Caco-2 (cell line): ENCODE data around the gene SLC39A11. TPM values are rescaled to one million over a fixed set of nuclear protein-coding genes. Genes with fewer than 3 reads are reported as not detected.

Experiments used
- BruUV-seq: library from RNA; stranded (reverse); fragments of 400-500 nt; replicated peaks from 2 replicates; lab custom pipeline; 2021; lab: Mats Ljungman, UMichigan
- CTCF ChIA-PET: fragments of 300-600 bp; sonication (Branson Sonifier 250); formaldehyde crosslinking; loops from one replicate; lab custom pipeline; 2022; ENCODE audit warnings: antibody characterized with exemption; lab: Charles Lee
- POLR2A ChIA-PET: fragments of 300-600 bp; sonication (Branson Sonifier 250); formaldehyde crosslinking; loops from one replicate; lab custom pipeline; 2022; ENCODE audit warnings: antibody characterized with exemption; lab: Charles Lee
- DNase-seq, 2 experiments: peaks; one replicate each; pipeline versions ENCODE4 v3.0.0 to v3.0.0-alpha.2; 2020 to 2022
- H3K27me3 ChIP-seq: replicated peaks from 2 replicates; pipeline ENCODE4 v1.6.0; 2011; ENCODE audit warnings: low read length; ENCODE audit not compliant: control insufficient read depth, insufficient read depth
- H3K36me3 ChIP-seq: 2 replicates; pipeline ENCODE4 v1.5.1; 2011; ENCODE audit warnings: low read length; ENCODE audit not compliant: control insufficient read depth, insufficient read depth
- H3K4me1 ChIP-seq: fragments of 250-450 bp; sonication (Bioruptor Pico); 2 replicates; pipeline ENCODE4 v1.5.1; 2020; ENCODE audit warnings: mild to moderate bottlenecking
- H3K4me3 ChIP-seq: 2 replicates; pipeline ENCODE4 v1.5.1; 2011; ENCODE audit warnings: low read depth, mild to moderate bottlenecking, control low read depth, low read length
- H3K9me3 ChIP-seq: fragments of 250-450 bp; sonication (Bioruptor Pico); 2 replicates; pipeline ENCODE4 v1.5.1; 2020; ENCODE audit warnings: mild to moderate bottlenecking, moderate library complexity
- H3K27ac Mint-ChIP-seq: one replicate; pipeline ENCODE4 v1.8.0; 2022; ENCODE audit warnings: mixed read lengths; ENCODE audit not compliant: unreplicated experiment
- H3K27me3 Mint-ChIP-seq: one replicate; pipeline ENCODE4 v1.8.0; 2022; ENCODE audit warnings: mixed read lengths; ENCODE audit not compliant: insufficient read depth, unreplicated experiment
- H3K36me3 Mint-ChIP-seq: one replicate; pipeline ENCODE4 v1.8.0; 2022; ENCODE audit warnings: mild to moderate bottlenecking, mixed read lengths; ENCODE audit not compliant: insufficient read depth, unreplicated experiment
- H3K4me1 Mint-ChIP-seq: one replicate; pipeline ENCODE4 v1.8.0; 2022; ENCODE audit warnings: low read depth, mixed read lengths; ENCODE audit not compliant: unreplicated experiment
- H3K4me3 Mint-ChIP-seq: one replicate; pipeline ENCODE4 v1.8.0; 2022; ENCODE audit warnings: mild to moderate bottlenecking, moderate library complexity, mixed read lengths; ENCODE audit not compliant: unreplicated experiment
- H3K9me3 Mint-ChIP-seq: one replicate; pipeline ENCODE4 v1.8.0; 2022; ENCODE audit warnings: mixed read lengths; ENCODE audit not compliant: unreplicated experiment
- intact Hi-C: fragments of 100-400 bp; cut with micrococcal nuclease; formaldehyde crosslinking; loops from one replicate; pipeline ENCODE4 v1.10.0; 2022; ENCODE audit not compliant: unreplicated experiment
- total RNA-seq: library from RNA; stranded (reverse); gene quantifications from 2 replicates; pipeline ENCODE4 v1.2.3, GENCODE V29; 2022
- TF ChIP-seq, protein P1 (sequence below), 2 experiments: fragments of 200-600 bp in 1 of 2; IDR thresholded peaks; 1 replicate in 1 of 2; 2 replicates in 1 of 2; pipeline versions ENCODE4 v1.5.1 to v1.8.0; 2011 to 2022; ENCODE audit warnings: antibody characterized with exemption in 1 of 2, control low read depth in 1 of 2, inconsistent platforms in 1 of 2, low read depth in 1 of 2, low read length in 1 of 2, mild to moderate bottlenecking in 1 of 2, moderate library complexity in 1 of 2; ENCODE audit not compliant: insufficient read depth in 1 of 2, severe bottlenecking in 1 of 2, unreplicated experiment in 1 of 2

Gene SLC39A11
- total RNA-seq, 1 experiment from 2014 or later: 26.4 TPM

DNA sequence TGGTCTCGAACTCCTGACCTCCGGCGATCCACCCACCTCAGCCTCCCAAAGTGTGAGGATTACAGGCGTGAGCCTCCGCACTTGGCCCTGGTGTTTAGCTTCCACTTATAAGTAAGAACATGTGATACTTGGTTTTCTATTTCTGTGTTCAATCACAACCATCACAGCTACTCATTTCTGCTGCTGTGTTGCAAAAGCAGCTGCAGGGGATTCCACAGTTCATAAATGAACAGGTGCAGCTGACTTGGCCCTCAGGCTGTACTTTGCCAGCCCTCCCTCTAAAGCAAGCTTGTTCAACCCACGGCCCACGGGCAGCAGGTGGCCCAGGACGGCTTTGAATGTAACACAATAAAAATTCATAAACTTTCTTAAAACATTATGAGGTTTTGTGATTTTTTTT is 79.2 kb downstream of the SLC39A11 start:
- intact Hi-C loops: no loop called here
- Mint-ChIP-seq H3K4me3 (no peak overlapping the region), H3K36me3 (no peaks in the 10 kb centered on the region), H3K4me1 (peaks cover 7% of the 10 kb centered on the region), H3K27me3 (no peaks in the 10 kb centered on the region), H3K9me3 (peaks cover 1% of the 10 kb centered on the region), H3K27ac (no peak overlapping the region)
- no peaks in the 10 kb centered on the region for H3K36me3 ChIP-seq
- H3K27me3 ChIP-seq: no peaks in the 10 kb centered on the region
- ChIA-PET POLR2A (interaction anchor here (0.6 kb wide), 1 partner anchor 118 kb away, joined by 5 read pairs; no protein-coding TSS in a partner anchor), CTCF (no interaction called here)
- H3K4me3 ChIP-seq: no peak overlapping the region
- BruUV-seq: no TSS peak
- TF ChIP-seq, protein P1, sequence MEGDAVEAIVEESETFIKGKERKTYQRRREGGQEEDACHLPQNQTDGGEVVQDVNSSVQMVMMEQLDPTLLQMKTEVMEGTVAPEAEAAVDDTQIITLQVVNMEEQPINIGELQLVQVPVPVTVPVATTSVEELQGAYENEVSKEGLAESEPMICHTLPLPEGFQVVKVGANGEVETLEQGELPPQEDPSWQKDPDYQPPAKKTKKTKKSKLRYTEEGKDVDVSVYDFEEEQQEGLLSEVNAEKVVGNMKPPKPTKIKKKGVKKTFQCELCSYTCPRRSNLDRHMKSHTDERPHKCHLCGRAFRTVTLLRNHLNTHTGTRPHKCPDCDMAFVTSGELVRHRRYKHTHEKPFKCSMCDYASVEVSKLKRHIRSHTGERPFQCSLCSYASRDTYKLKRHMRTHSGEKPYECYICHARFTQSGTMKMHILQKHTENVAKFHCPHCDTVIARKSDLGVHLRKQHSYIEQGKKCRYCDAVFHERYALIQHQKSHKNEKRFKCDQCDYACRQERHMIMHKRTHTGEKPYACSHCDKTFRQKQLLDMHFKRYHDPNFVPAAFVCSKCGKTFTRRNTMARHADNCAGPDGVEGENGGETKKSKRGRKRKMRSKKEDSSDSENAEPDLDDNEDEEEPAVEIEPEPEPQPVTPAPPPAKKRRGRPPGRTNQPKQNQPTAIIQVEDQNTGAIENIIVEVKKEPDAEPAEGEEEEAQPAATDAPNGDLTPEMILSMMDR (IDR thresholded peaks at IDR 0.05; ENCODE audit: insufficient read depth in 1 of 2, low read depth in 1 of 2, low read length in 1 of 2, severe bottlenecking in 1 of 2, unreplicated experiment in 1 of 2): no peak
- H3K4me1 ChIP-seq: 0 out of 2 replicates have a peak, but pooled peaks cover 11% of the 10 kb centered on the region
- DNase-seq: no peak
- H3K9me3 ChIP-seq: no peaks in the 10 kb centered on the region

DNA sequence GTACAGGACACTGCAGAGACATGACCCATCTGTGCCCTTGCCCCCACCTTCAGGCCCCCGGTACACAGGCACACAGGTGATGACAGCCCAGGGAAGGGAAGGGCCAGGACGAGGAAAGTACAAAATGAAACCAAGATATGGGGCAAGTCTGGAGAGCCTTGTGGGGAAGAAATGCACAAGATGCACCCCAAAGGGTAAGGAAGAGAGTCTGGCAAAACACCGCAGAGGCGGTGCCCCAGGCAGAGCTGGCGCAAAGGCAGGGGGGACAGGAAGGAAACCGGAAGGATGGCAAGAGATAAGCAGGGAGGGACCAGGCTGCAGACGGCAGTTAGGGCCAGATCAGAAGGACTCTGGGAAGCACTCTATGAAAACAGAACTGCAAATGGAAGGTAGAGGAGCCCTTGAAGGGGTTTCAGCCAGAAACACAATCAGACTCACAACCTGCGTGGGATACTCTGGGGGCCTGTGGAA is 81.4 kb downstream of the SLC39A11 start:
- Mint-ChIP-seq H3K4me3 (no peak overlapping the region), H3K9me3 (no peaks in the 10 kb centered on the region), H3K27me3 (no peaks in the 10 kb centered on the region), H3K27ac (no peak overlapping the region), H3K4me1 (peaks cover 7% of the 10 kb centered on the region), H3K36me3 (peaks cover 5% of the 10 kb centered on the region)
- intact Hi-C loops: no loop called here
- Histone ChIP-seq H3K4me1 (0 out of 2 replicates have a peak, but pooled peaks cover 8% of the 10 kb centered on the region), H3K27me3 (no peaks in the 10 kb centered on the region), H3K4me3 (no peak overlapping the region), H3K36me3 (no peaks in the 10 kb centered on the region), H3K9me3 (no peaks in the 10 kb centered on the region)
- CTCF ChIA-PET: no interaction called here
- no TSS peak for BruUV-seq
- TF ChIP-seq, protein P1 (IDR thresholded peaks at IDR 0.05; ENCODE audit: insufficient read depth in 1 of 2, low read depth in 1 of 2, low read length in 1 of 2, severe bottlenecking in 1 of 2, unreplicated experiment in 1 of 2): no peak
- no peak for DNase-seq
- POLR2A ChIA-PET: no interaction called here

DNA sequence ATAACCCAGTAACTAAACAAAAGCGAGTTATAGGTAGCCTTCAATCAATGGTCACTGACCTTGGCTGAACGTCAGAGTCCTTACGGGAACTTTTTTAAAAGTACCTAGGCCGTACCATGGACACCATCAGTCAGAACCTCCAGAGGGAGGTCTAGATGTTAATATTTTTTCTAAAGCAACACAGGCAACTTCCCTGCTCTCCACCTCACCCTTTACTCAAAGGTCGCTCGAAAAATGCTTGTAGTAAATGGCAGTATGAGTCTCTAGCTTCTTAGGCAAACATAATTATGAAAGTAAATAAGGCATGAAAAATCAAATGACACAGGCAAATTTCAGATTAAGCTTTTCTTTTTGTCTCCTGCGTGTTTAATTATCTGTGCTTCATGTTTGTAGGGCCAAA is 82.1 kb downstream of the SLC39A11 start:
- Histone ChIP-seq H3K4me1 (0 out of 2 replicates have a peak, but pooled peaks cover 8% of the 10 kb centered on the region), H3K9me3 (no peaks in the 10 kb centered on the region), H3K27me3 (no peaks in the 10 kb centered on the region), H3K36me3 (no peaks in the 10 kb centered on the region), H3K4me3 (no peak overlapping the region)
- Mint-ChIP-seq H3K4me3 (no peak overlapping the region), H3K9me3 (no peaks in the 10 kb centered on the region), H3K36me3 (peaks cover 5% of the 10 kb centered on the region), H3K27me3 (no peaks in the 10 kb centered on the region), H3K4me1 (peaks cover 7% of the 10 kb centered on the region), H3K27ac (no peak overlapping the region)
- POLR2A ChIA-PET: no interaction called here
- intact Hi-C loops: no loop called here
- TF ChIP-seq, protein P1 (IDR thresholded peaks at IDR 0.05; ENCODE audit: insufficient read depth in 1 of 2, low read depth in 1 of 2, low read length in 1 of 2, severe bottlenecking in 1 of 2, unreplicated experiment in 1 of 2): no peak
- CTCF ChIA-PET: no interaction called here
- no TSS peak for BruUV-seq
- no peak for DNase-seq
